ENCODE results near the gene MOV10L1. TPM values are rescaled to one million over a fixed set of nuclear protein-coding genes. Genes with fewer than 3 reads are reported as not detected.
"Not testable (repeated sequence)": the region's sequence is repeated elsewhere in the genome, so short reads cannot be mapped to it uniquely, and the experiment has no call there.

MOV10L1 gene
- total RNA-seq, 1 donor from 2014 or later = not detected

GRCh38 chr22:50204571-50204970 lies 114.8 kb downstream of the MOV10L1 start:
- intact Hi-C loops (cut with DNase I) = no loop called here
- ATAC-seq (ENCODE audit: poor library complexity) (no peak), DNase-seq (no peak)

GRCh38 chr22:50204998-50205397 lies 115.2 kb downstream of the MOV10L1 start:
- intact Hi-C loops (cut with DNase I) = loop anchor here (5.0 kb wide), 1 partner anchor 58 kb away; no protein-coding TSS in a partner anchor
- not testable (repeated sequence) for ATAC-seq (ENCODE audit: poor library complexity); DNase-seq

- DNase-seq (no peak), ATAC-seq (ENCODE audit: poor library complexity) (no peak)
- intact Hi-C loops (cut with DNase I) = loop anchor here (5.0 kb wide), 1 partner anchor 59 kb away; no protein-coding TSS in a partner anchor
Measured at GRCh38 chr22:50205781-50206569, 116.2 kb downstream of the MOV10L1 start.

GRCh38 chr22:50206599-50206998 lies 116.8 kb downstream of the MOV10L1 start:
- DNase-seq = peak; percentile 88
- intact Hi-C loops (cut with DNase I) = loop anchor here (5.0 kb wide), 1 partner anchor 59 kb away; no protein-coding TSS in a partner anchor
- peak; percentile 83 for ATAC-seq (ENCODE audit: poor library complexity)

GRCh38 chr22:50207383-50208140 lies 117.8 kb downstream of the MOV10L1 start:
- DNase-seq (peak; percentile 50), ATAC-seq (ENCODE audit: poor library complexity) (no peak)
- intact Hi-C loops (cut with DNase I) = loop anchor here (5.0 kb wide), 1 partner anchor 60 kb away; no protein-coding TSS in a partner anchor

GRCh38 chr22:50208430-50208938 lies 118.7 kb downstream of the MOV10L1 start:
- DNase-seq = no peak
- intact Hi-C loops (cut with DNase I) = loop anchor here (5.0 kb wide), 1 partner anchor 61 kb away; no protein-coding TSS in a partner anchor
- no peak for ATAC-seq (ENCODE audit: poor library complexity)

GRCh38 chr22:50208939-50209892 lies 119.4 kb downstream of the MOV10L1 start:
- DNase-seq (no peak), ATAC-seq (ENCODE audit: poor library complexity) (no peak)
- intact Hi-C loops (cut with DNase I) = loop anchor here (5.0 kb wide), 1 partner anchor 62 kb away; no protein-coding TSS in a partner anchor

- peak; percentile 45 for ATAC-seq (ENCODE audit: poor library complexity)
- DNase-seq = peak; percentile 74
- intact Hi-C loops (cut with DNase I) = loop anchor here (5.0 kb wide), 1 partner anchor 63 kb away; no protein-coding TSS in a partner anchor
Measured at GRCh38 chr22:50209893-50210292, 120.1 kb downstream of the MOV10L1 start.

- DNase-seq (no peak), ATAC-seq (ENCODE audit: poor library complexity) (no peak)
- intact Hi-C loops (cut with DNase I) = no loop called here
Measured at GRCh38 chr22:50210378-50211139, 120.8 kb downstream of the MOV10L1 start.

- no peak for ATAC-seq (ENCODE audit: poor library complexity)
- intact Hi-C loops (cut with DNase I) = no loop called here
- no peak for DNase-seq
Measured at GRCh38 chr22:50211147-50211546, 121.3 kb downstream of the MOV10L1 start.

Other genes with a start within 250 kb of the MOV10L1 start
- gene ZBED4, start 236.2 kb upstream of the MOV10L1 start, total RNA-seq = 3.8 TPM
- gene ALG12, start 171.6 kb upstream of the MOV10L1 start, total RNA-seq = 13.8 TPM
- 22.1 TPM for gene CRELD2, start 171.4 kb upstream of the MOV10L1 start, total RNA-seq
- 61.5 TPM for gene PIM3, start 129.2 kb upstream of the MOV10L1 start, total RNA-seq
- gene IL17REL, start 77.2 kb upstream of the MOV10L1 start, total RNA-seq = not detected
- not detected for gene TTLL8, start 31.7 kb upstream of the MOV10L1 start, total RNA-seq
- gene MLC1, start 4.6 kb upstream of the MOV10L1 start, total RNA-seq = 0.46 TPM
- 0.43 TPM for gene PANX2, start 80.7 kb downstream of the MOV10L1 start, total RNA-seq
- 22.0 TPM for gene TRABD, start 95.9 kb downstream of the MOV10L1 start, total RNA-seq
- 15.6 TPM for gene SELENOO, start 111.0 kb downstream of the MOV10L1 start, total RNA-seq
- 14.1 TPM for gene TUBGCP6, start 155.0 kb downstream of the MOV10L1 start, total RNA-seq
- gene HDAC10, start 161.3 kb downstream of the MOV10L1 start, total RNA-seq = 12.0 TPM
- 13.2 TPM for gene MAPK12, start 171.7 kb downstream of the MOV10L1 start, total RNA-seq
- 8.5 TPM for gene MAPK11, start 180.4 kb downstream of the MOV10L1 start, total RNA-seq
- gene PLXNB2, start 217.6 kb downstream of the MOV10L1 start, total RNA-seq = 68.3 TPM
- gene DENND6B, start 237.0 kb downstream of the MOV10L1 start, total RNA-seq = 1.1 TPM